KOPT-K1 (cell line): ENCODE results near the gene RUVBL2.
"Not testable (repeated sequence)": the region's sequence is repeated elsewhere in the genome, so short reads cannot be mapped to it uniquely, and the experiment has no call there.

ENCODE experiments used
- H3K27ac ChIP-seq: fragments of 200-600 bp; sonication (generic); 2 replicates; pipeline ENCODE4 v1.5.1; 2016; ENCODE audit warnings: antibody characterized with exemption, mild to moderate bottlenecking, low read depth, low read length; ENCODE audit not compliant: poor library complexity, severe bottlenecking
- H3K36me3 ChIP-seq: fragments of 200-600 bp; sonication (generic); 2 replicates; pipeline ENCODE4 v1.5.1; 2017; ENCODE audit warnings: antibody characterized with exemption, mild to moderate bottlenecking, low read length, moderate library complexity; ENCODE audit not compliant: insufficient read depth
- H3K9me3 ChIP-seq: fragments of 200-600 bp; sonication (generic); 2 replicates; pipeline ENCODE4 v1.5.1; 2017; ENCODE audit warnings: antibody characterized with exemption, low read length, mild to moderate bottlenecking; ENCODE audit not compliant: insufficient read depth, poor library complexity, severe bottlenecking

Gene RUVBL2

GRCh38 chr19:49017041-49017665 is 23.5 kb downstream of the RUVBL2 start, which contains the start of gene LHB:
Gene LHB, minus strand, starts transcription at chr19:49017091. Its CDS starts 10 bp downstream, at chr19:49017081.
- Histone ChIP-seq H3K27ac (no peak within 1 kb of the TSS), H3K9me3 (no peaks in the 10 kb centered on the region), H3K36me3 (peaks cover 51% of the 10 kb centered on the region)

- no peak overlapping the region for H3K27ac ChIP-seq
- peaks cover 45% of the 10 kb centered on the region for H3K36me3 ChIP-seq
- H3K9me3 ChIP-seq, result no peaks in the 10 kb centered on the region
These were observed 24.1 kb downstream of the RUVBL2 start for GRCh38 chr19:49017666-49018351.

- peaks cover 37% of the 10 kb centered on the region for H3K36me3 ChIP-seq
- not testable (repeated sequence) for H3K9me3 ChIP-seq, H3K27ac ChIP-seq
These were observed 24.9 kb downstream of the RUVBL2 start for GRCh38 chr19:49018388-49019241.

GRCh38 chr19:49019242-49019932 is 25.7 kb downstream of the RUVBL2 start:
- peaks cover 29% of the 10 kb centered on the region for H3K36me3 ChIP-seq
- H3K27ac ChIP-seq, result no peak overlapping the region
- no peaks in the 10 kb centered on the region for H3K9me3 ChIP-seq

- H3K36me3 ChIP-seq, result peaks cover 19% of the 10 kb centered on the region
These were observed 26.7 kb downstream of the RUVBL2 start for GRCh38 chr19:49020342-49020741.

GRCh38 chr19:49020931-49021895 is 27.5 kb downstream of the RUVBL2 start:
- Histone ChIP-seq H3K27ac (no peak overlapping the region), H3K36me3 (peaks cover 11% of the 10 kb centered on the region; the same call in 1 of the 2 replicates), H3K9me3 (no peaks in the 10 kb centered on the region)

More at GRCh38 chr19:49020342-49020741, 26.7 kb downstream of the RUVBL2 start:
- no peak overlapping the region for H3K27ac ChIP-seq
- H3K9me3 ChIP-seq, result no peaks in the 10 kb centered on the region

GRCh38 chr19:49022116-49022515 is 28.4 kb downstream of the RUVBL2 start:
- H3K9me3 ChIP-seq, result no peaks in the 10 kb centered on the region
- no peak overlapping the region for H3K27ac ChIP-seq
- H3K36me3 ChIP-seq, result peaks cover 2% of the 10 kb centered on the region; the same call in 1 of the 2 replicates

- H3K27ac ChIP-seq, H3K36me3 ChIP-seq: not testable (repeated sequence)
These were observed 30.5 kb downstream of the RUVBL2 start, which contains the start of gene CGB3 for GRCh38 chr19:49024233-49024632. Gene CGB3, minus strand, starts transcription at chr19:49024333. Its CDS starts 362 bp downstream, at chr19:49023971.

GRCh38 chr19:49025088-49025487 is 31.4 kb downstream of the RUVBL2 start:
- H3K36me3 ChIP-seq, H3K9me3 ChIP-seq, H3K27ac ChIP-seq: not testable (repeated sequence)

More at GRCh38 chr19:49024233-49024632, 30.5 kb downstream of the RUVBL2 start, which contains the start of gene CGB3:
- not testable (repeated sequence) for H3K9me3 ChIP-seq

GRCh38 chr19:49025599-49025998 is 31.9 kb downstream of the RUVBL2 start:
- H3K36me3 ChIP-seq, H3K9me3 ChIP-seq, H3K27ac ChIP-seq: not testable (repeated sequence)

GRCh38 chr19:49028686-49029085 is 35.0 kb downstream of the RUVBL2 start:
- not testable (repeated sequence) for H3K9me3 ChIP-seq, H3K27ac ChIP-seq, H3K36me3 ChIP-seq

GRCh38 chr19:49029749-49030148 is 36.1 kb downstream of the RUVBL2 start:
- not testable (repeated sequence) for H3K9me3 ChIP-seq, H3K36me3 ChIP-seq, H3K27ac ChIP-seq

GRCh38 chr19:49030323-49030722 is 36.6 kb downstream of the RUVBL2 start:
- H3K9me3 ChIP-seq, H3K36me3 ChIP-seq, H3K27ac ChIP-seq: not testable (repeated sequence)
